IMR-90 (cell line): ENCODE measurements around the gene SERPINA5. TPM values are rescaled to one million over a fixed set of nuclear protein-coding genes. Genes with fewer than 3 reads are reported as not detected.

Source experiments
- ATAC-seq: fragments of 200-7000 bp; cut with Tn5 transposase; 2 replicates; pipeline ENCODE4 v1.9.1; 2020; ENCODE audit warnings: low read depth, mild to moderate bottlenecking, moderate library complexity
- BruUV-seq: library from RNA; stranded (reverse); fragments of 400-500 nt; replicated peaks from 2 replicates; lab custom pipeline; 2021; lab: Mats Ljungman, UMichigan
- CTCF ChIA-PET: fragments of 300-600 bp; formaldehyde crosslinking; extraction: SDS; loops from one replicate; lab custom pipeline; 2021; ENCODE audit warnings: antibody characterized with exemption; lab: Yijun Ruan, JAX
- POLR2A ChIA-PET: fragments of 300-600 bp; sonication (Branson Sonifier 250); formaldehyde crosslinking; loops from one replicate; lab custom pipeline; 2022; ENCODE audit warnings: antibody characterized with exemption; ENCODE audit not compliant: unreplicated experiment; lab: Charles Lee
- DNase-seq: peaks from one replicate; pipeline ENCODE4 v3.0.0; 2013
- H2AFZ ChIP-seq: replicated peaks from 2 replicates; pipeline ENCODE3; 2013; ENCODE audit warnings: low read length, mild to moderate bottlenecking; ENCODE audit not compliant: poor library complexity
- H2AK5ac ChIP-seq: 2 replicates; pipeline ENCODE4 v1.6.1; 2013; ENCODE audit warnings: low read depth, low read length, inconsistent platforms
- H2AK9ac ChIP-seq: replicated peaks from 2 replicates; pipeline ENCODE3; 2013; ENCODE audit warnings: mild to moderate bottlenecking, low read depth, low read length, moderate library complexity; ENCODE audit not compliant: poor library complexity
- H2BK120ac ChIP-seq: 2 replicates; pipeline ENCODE4 v1.6.1; 2013; ENCODE audit warnings: low read depth, low read length, inconsistent platforms
- H2BK15ac ChIP-seq: 3 replicates; pipeline ENCODE4 v1.6.1; 2013; ENCODE audit warnings: low read depth, low read length, inconsistent platforms
- H2BK20ac ChIP-seq: 2 replicates; pipeline ENCODE4 v1.6.1; 2013; ENCODE audit warnings: low read depth, mild to moderate bottlenecking, inconsistent platforms, low read length, moderate library complexity
- H2BK5ac ChIP-seq: 2 replicates; pipeline ENCODE4 v1.6.1; 2013; ENCODE audit warnings: mild to moderate bottlenecking, low read depth, low read length, inconsistent platforms; ENCODE audit not compliant: poor library complexity, severe bottlenecking
- H3K14ac ChIP-seq: replicated peaks from 2 replicates; pipeline ENCODE4 v1.6.1; 2013; ENCODE audit warnings: low read depth, low read length, inconsistent platforms
- H3K18ac ChIP-seq: 2 replicates; pipeline ENCODE4 v1.6.1; 2013; ENCODE audit warnings: low read depth, low read length, control low read depth
- H3K23ac ChIP-seq: 2 replicates; pipeline ENCODE4 v1.6.1; 2013; ENCODE audit warnings: low read depth, low read length, inconsistent platforms
- H3K27ac ChIP-seq: 2 replicates; pipeline ENCODE4 v1.5.1; 2013; ENCODE audit warnings: mild to moderate bottlenecking, control low read depth, low read length; ENCODE audit not compliant: insufficient read depth
- H3K27me3 ChIP-seq: 2 replicates; pipeline ENCODE4 v1.6.1; 2013; ENCODE audit warnings: low read length; ENCODE audit not compliant: control insufficient read depth, insufficient read depth
- H3K36me3 ChIP-seq: 2 replicates; pipeline ENCODE4 v1.6.1; 2013; ENCODE audit warnings: low read length, mixed read lengths; ENCODE audit not compliant: control insufficient read depth, insufficient read depth
- H3K4ac ChIP-seq: 2 replicates; pipeline ENCODE4 v1.6.1; 2013; ENCODE audit warnings: low read depth, low read length, inconsistent platforms
- H3K4me1 ChIP-seq: 2 replicates; pipeline ENCODE4 v1.6.1; 2013; ENCODE audit warnings: low read length, mixed read lengths; ENCODE audit not compliant: control insufficient read depth, insufficient read depth
- H3K4me2 ChIP-seq: 2 replicates; pipeline ENCODE4 v1.6.1; 2013; ENCODE audit warnings: low read depth, mild to moderate bottlenecking, control low read depth, low read length, moderate library complexity
- H3K4me3 ChIP-seq: 2 replicates; pipeline ENCODE4 v1.5.1; 2013; ENCODE audit warnings: low read depth, mild to moderate bottlenecking, control low read depth, low read length, moderate library complexity; ENCODE audit not compliant: insufficient read depth
- H3K56ac ChIP-seq: 2 replicates; pipeline ENCODE4 v1.6.1; 2013; ENCODE audit warnings: low read length, inconsistent platforms; ENCODE audit not compliant: insufficient read depth; ENCODE audit errors: extremely low read depth
- H3K79me1 ChIP-seq, 2 experiments: 2 replicates each; pipeline ENCODE4 v1.6.1; 2013; ENCODE audit warnings: low read length in 2 of 2, inconsistent platforms in 1 of 2, low read depth in 1 of 2
- H3K9ac ChIP-seq: 2 replicates; pipeline ENCODE4 v1.6.1; 2013; ENCODE audit warnings: low read depth, low read length, control low read depth
- H3K9me1 ChIP-seq: 2 replicates; pipeline ENCODE4 v1.6.1; 2013; ENCODE audit warnings: low read length, inconsistent platforms; ENCODE audit not compliant: insufficient read depth
- H3K9me3 ChIP-seq: 2 replicates; pipeline ENCODE4 v1.6.1; 2013; ENCODE audit warnings: low read length; ENCODE audit not compliant: control insufficient read depth, insufficient read depth
- H4K20me1 ChIP-seq: 2 replicates; pipeline ENCODE4 v1.6.1; 2013; ENCODE audit warnings: low read length, inconsistent platforms; ENCODE audit not compliant: insufficient read depth
- H4K5ac ChIP-seq: 2 replicates; pipeline ENCODE4 v1.6.1; 2013; ENCODE audit warnings: mild to moderate bottlenecking, low read depth, low read length, control low read depth
- H4K8ac ChIP-seq, 2 experiments: 2 replicates each; pipeline ENCODE4 v1.6.1; 2013; ENCODE audit warnings: low read depth in 2 of 2, low read length in 2 of 2, control low read depth in 1 of 2, inconsistent platforms in 1 of 2
- H4K91ac ChIP-seq: 2 replicates; pipeline ENCODE4 v1.6.1; 2013; ENCODE audit warnings: low read depth, low read length, inconsistent platforms; ENCODE audit not compliant: insufficient read depth
- BHLHE40 ChIP-seq: fragments of 150-350 bp; IDR thresholded peaks from 2 replicates; pipeline ENCODE4 v1.6.1; 2016; ENCODE audit warnings: mild to moderate bottlenecking, low read depth, low read length
- MAFK ChIP-seq: IDR thresholded peaks from 2 replicates; pipeline ENCODE4 v1.6.1; 2012; ENCODE audit warnings: low read depth, low read length, improper control_type of control experiment
- MXI1 ChIP-seq: IDR thresholded peaks from 2 replicates; pipeline ENCODE4 v1.6.1; 2012; ENCODE audit warnings: low read depth, mild to moderate bottlenecking, low read length, moderate library complexity, borderline replicate concordance
- NFE2L2 ChIP-seq: fragments of 150-350 bp; IDR thresholded peaks from 2 replicates; pipeline ENCODE4 v1.6.1; 2016; ENCODE audit warnings: low read depth, mild to moderate bottlenecking, low read length
- RAD21 ChIP-seq: IDR thresholded peaks from 2 replicates; pipeline ENCODE4 v1.6.1; 2012; ENCODE audit warnings: low read length, improper control_type of control experiment
- RCOR1 ChIP-seq: IDR thresholded peaks from 2 replicates; pipeline ENCODE4 v1.6.1; 2012; ENCODE audit warnings: mild to moderate bottlenecking, low read length, improper control_type of control experiment; ENCODE audit not compliant: insufficient replicate concordance
- WGBS, 2 experiments: methylation state at CpG; one replicate each; pipeline versions ENCODE4 v1.1.5 to v1.1.7; 2013; ENCODE audit warnings: missing lambda C conversion rate in 2 of 2; ENCODE audit not compliant: insufficient read length in 1 of 2; ENCODE audit errors: extremely low coverage in 2 of 2; 5-methylcytosine and 5-hydroxymethylcytosine counted together
- dilution Hi-C: fragments of 300-500 bp; cut with HindIII; formaldehyde crosslinking; loops from one replicate; pipeline ENCODE4 v1.14.3; 2018; ENCODE audit warnings: low sequenced_read_pairs; ENCODE audit not compliant: unreplicated experiment
- in situ Hi-C: fragments of 300-500 bp; cut with MboI; formaldehyde crosslinking; loops from 3 replicates; pipeline ENCODE4 v1.14.3; 2019; ENCODE audit warnings: low sequenced_read_pairs, inconsistent platforms, mixed read lengths
- intact Hi-C: fragments of 100-400 bp; cut with micrococcal nuclease; formaldehyde crosslinking; loops from 2 replicates; pipeline ENCODE4 v1.10.0; 2022
- polyA plus RNA-seq, 3 experiments: library from polyadenylated mRNA; depleted of rRNA; stranded (reverse); fragments of >200 nt; gene quantifications; 2 replicates each; pipeline ENCODE4 v1.2.3, GENCODE V29; 2012; ENCODE audit warnings: low replicate concordance in 1 of 3
- total RNA-seq: library from RNA; depleted of rRNA; stranded (reverse); fragments of >200 nt; gene quantifications from 2 replicates; pipeline ENCODE4 v1.2.3, GENCODE V29; 2012

The SERPINA5 gene
- total and polyA plus RNA-seq, 2 of the 4 experiments (the other 2 are of a cell fraction): not detected

DNA sequence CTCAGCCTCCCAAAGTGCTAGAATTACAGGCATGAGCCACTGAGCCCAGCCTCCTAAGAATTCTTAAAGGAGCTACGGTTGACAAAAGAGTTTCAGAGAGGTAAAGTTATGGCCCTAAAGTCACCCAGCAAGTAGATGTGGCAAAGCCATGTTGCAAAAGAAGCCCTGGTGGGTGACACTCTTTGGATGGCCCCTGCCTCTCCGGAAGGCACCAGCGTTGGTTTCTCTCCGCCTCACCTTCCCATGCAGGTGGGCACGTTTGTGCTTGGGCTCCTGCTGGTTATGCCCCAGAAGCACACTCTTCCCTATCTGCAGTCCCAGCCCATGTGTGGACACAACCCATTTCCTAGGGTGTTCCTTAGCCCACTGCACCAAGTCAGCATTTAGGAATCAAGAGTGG, 21.5 kb downstream of the SERPINA5 start:
- Histone ChIP-seq H3K4me2 (no peak overlapping the region), H3K9ac (no peak overlapping the region), H2BK15ac (peak overlapping the region; percentile 41; the same call in 1 of the 3 replicates), H3K9me3 (no peaks in the 10 kb centered on the region), H2BK5ac (no peak overlapping the region), H2BK20ac (no peak overlapping the region; the same call in 1 of the 2 replicates), H3K27ac (no peak overlapping the region), H3K14ac (no peak overlapping the region), H3K36me3 (no peaks in the 10 kb centered on the region), H3K23ac (no peak overlapping the region), H4K5ac (no peak overlapping the region), H2AFZ (no peak overlapping the region), H3K56ac (no peak overlapping the region), H2AK5ac (no peak overlapping the region), H3K27me3 (no peaks in the 10 kb centered on the region; the same call in 1 of the 2 replicates), H3K79me1 (no peaks in the 10 kb centered on the region), H4K91ac (peak overlapping the region; percentile 38; the same call in 1 of the 2 replicates), H2BK120ac (no peak overlapping the region), H3K4me3 (no peak overlapping the region), H4K20me1 (no peaks in the 10 kb centered on the region), H2AK9ac (no peak overlapping the region), H3K4me1 (peaks cover 20% of the 10 kb centered on the region), H4K8ac (no peak overlapping the region), H3K4ac (peak overlapping the region; percentile 5; the same call in 1 of the 2 replicates), H3K9me1 (peaks cover 7% of the 10 kb centered on the region; the same call in 1 of the 2 replicates), H3K18ac (no peak overlapping the region)
- TF ChIP-seq NFE2L2: no peak
- TF ChIP-seq BHLHE40: no peak
- no peak for TF ChIP-seq MXI1
- no peak for TF ChIP-seq RCOR1
- no peak for TF ChIP-seq RAD21
- TF ChIP-seq MAFK: no peak
- in situ Hi-C loops (no loop called here), intact Hi-C loops (loop anchor here (5.0 kb wide), 2 partner anchors 65 to 930 kb away; no protein-coding TSS in a partner anchor), dilution Hi-C loops (no loop called here)
- CTCF ChIA-PET: interaction anchor here (1.5 kb wide), 1 partner anchor 8 kb away, joined by 5 read pairs; no protein-coding TSS in a partner anchor
- WGBS, 2 experiments: 80% methylated on average over 1 of the region's 5 CpGs; no CpG with 5 or more reads in 1 of the 2 experiments
- no peak for DNase-seq
- BruUV-seq: no TSS peak
- ATAC-seq: no peak
- POLR2A ChIA-PET: interaction anchor here (0.6 kb wide), 1 partner anchor 44 kb away, joined by 4 read pairs; no protein-coding TSS in a partner anchor
